ENCODE measurements around the gene HCST.
"Not testable (repeated sequence)": the region's sequence is repeated elsewhere in the genome, so short reads cannot be mapped to it uniquely, and the experiment has no call there.

HCST gene

GRCh38 chr19:35901854-35902661 is at the start of gene HCST:
HCST (plus strand) TSS chr19:35902529; CDS start chr19:35902594, 65 bp downstream.
- DNase-seq (ENCODE audit: low read depth in 2 of 2): no peak

- DNase-seq (ENCODE audit: low read depth in 2 of 2): no peak
These were observed 49.1 kb upstream of the HCST start for GRCh38 chr19:35853038-35853756.

- no peak for DNase-seq (ENCODE audit: low read depth in 2 of 2)
These were observed 45.7 kb upstream of the HCST start, which contains the start of gene KIRREL2 for GRCh38 chr19:35856546-35857149. KIRREL2 (plus strand) TSS chr19:35856911; CDS start chr19:35857120, 209 bp downstream.

- DNase-seq (ENCODE audit: low read depth in 2 of 2): no peak
These were observed 44.0 kb upstream of the HCST start for GRCh38 chr19:35858311-35858710.

- no peak for DNase-seq (ENCODE audit: low read depth in 2 of 2)
These were observed 42.9 kb upstream of the HCST start for GRCh38 chr19:35859414-35859813.

GRCh38 chr19:35860436-35860817 is 41.9 kb upstream of the HCST start:
- DNase-seq (ENCODE audit: low read depth in 2 of 2): no peak

GRCh38 chr19:35860818-35861639 is 41.3 kb upstream of the HCST start:
- no peak for DNase-seq (ENCODE audit: low read depth in 2 of 2)

GRCh38 chr19:35861640-35862160 is 40.6 kb upstream of the HCST start:
- no peak for DNase-seq (ENCODE audit: low read depth in 2 of 2)

- no peak for DNase-seq (ENCODE audit: low read depth in 2 of 2)
These were observed 39.8 kb upstream of the HCST start for GRCh38 chr19:35862528-35862927.

- DNase-seq (ENCODE audit: low read depth in 2 of 2): no peak
These were observed 39.3 kb upstream of the HCST start for GRCh38 chr19:35863018-35863417.

GRCh38 chr19:35868172-35868822 is 34.0 kb upstream of the HCST start, which contains the start of gene APLP1:
APLP1 (plus strand) TSS chr19:35868574; CDS start chr19:35868637, 63 bp downstream.
- peak; percentile 28 to 45 for DNase-seq (ENCODE audit: low read depth in 2 of 2)

- DNase-seq (ENCODE audit: low read depth in 2 of 2): no peak
These were observed 33.5 kb upstream of the HCST start for GRCh38 chr19:35868823-35869326.

- peak; percentile 41 to 58 for DNase-seq (ENCODE audit: low read depth in 2 of 2)
These were observed 32.8 kb upstream of the HCST start for GRCh38 chr19:35869327-35870123.

GRCh38 chr19:35870124-35870736 is 32.1 kb upstream of the HCST start:
- DNase-seq (ENCODE audit: low read depth in 2 of 2): not testable (repeated sequence)

- DNase-seq (ENCODE audit: low read depth in 2 of 2): no peak
These were observed 31.5 kb upstream of the HCST start for GRCh38 chr19:35870798-35871197.

GRCh38 chr19:35871611-35872010 is 30.7 kb upstream of the HCST start:
- DNase-seq (ENCODE audit: low read depth in 2 of 2): no peak

GRCh38 chr19:35872180-35872579 is 30.1 kb upstream of the HCST start:
- no peak for DNase-seq (ENCODE audit: low read depth in 2 of 2)

- no peak for DNase-seq (ENCODE audit: low read depth in 2 of 2)
These were observed 27.9 kb upstream of the HCST start for GRCh38 chr19:35874392-35874930.

- DNase-seq (ENCODE audit: low read depth in 2 of 2): no peak
These were observed 23.3 kb upstream of the HCST start for GRCh38 chr19:35879068-35879467.
